Measurements from ENCODE around the gene PCYT2. TPM values are rescaled to one million over a fixed set of nuclear protein-coding genes. Genes with fewer than 3 reads are reported as not detected.
A peak's percentile ranks its signal among the peaks of the same experiment; 100 is the strongest.

PCYT2 gene
- total RNA-seq, 2 donors from 2014 or later: 47.5 to 71.6 TPM

- H3K27ac ChIP-seq: no peak overlapping the region
- no peak overlapping the region for H3K4me3 ChIP-seq
- intact Hi-C loops (cut with DNase I): no loop called here
- H3K4me1 ChIP-seq: no peaks in the 10 kb centered on the region
- TF ChIP-seq, protein P1, sequence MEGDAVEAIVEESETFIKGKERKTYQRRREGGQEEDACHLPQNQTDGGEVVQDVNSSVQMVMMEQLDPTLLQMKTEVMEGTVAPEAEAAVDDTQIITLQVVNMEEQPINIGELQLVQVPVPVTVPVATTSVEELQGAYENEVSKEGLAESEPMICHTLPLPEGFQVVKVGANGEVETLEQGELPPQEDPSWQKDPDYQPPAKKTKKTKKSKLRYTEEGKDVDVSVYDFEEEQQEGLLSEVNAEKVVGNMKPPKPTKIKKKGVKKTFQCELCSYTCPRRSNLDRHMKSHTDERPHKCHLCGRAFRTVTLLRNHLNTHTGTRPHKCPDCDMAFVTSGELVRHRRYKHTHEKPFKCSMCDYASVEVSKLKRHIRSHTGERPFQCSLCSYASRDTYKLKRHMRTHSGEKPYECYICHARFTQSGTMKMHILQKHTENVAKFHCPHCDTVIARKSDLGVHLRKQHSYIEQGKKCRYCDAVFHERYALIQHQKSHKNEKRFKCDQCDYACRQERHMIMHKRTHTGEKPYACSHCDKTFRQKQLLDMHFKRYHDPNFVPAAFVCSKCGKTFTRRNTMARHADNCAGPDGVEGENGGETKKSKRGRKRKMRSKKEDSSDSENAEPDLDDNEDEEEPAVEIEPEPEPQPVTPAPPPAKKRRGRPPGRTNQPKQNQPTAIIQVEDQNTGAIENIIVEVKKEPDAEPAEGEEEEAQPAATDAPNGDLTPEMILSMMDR (IDR thresholded peaks at IDR 0.05): no peak
- H3K9me3 ChIP-seq: no peaks in the 10 kb centered on the region
- DNase-seq: no peak
- H3K36me3 ChIP-seq: no peaks in the 10 kb centered on the region
- peaks cover 4% of the 10 kb centered on the region for H3K27me3 ChIP-seq
- H3K9ac ChIP-seq (ENCODE audit: low read depth in 2 of 2, low read length in 2 of 2): no peak overlapping the region
Observed at GRCh38 chr17:81899514-81900166, 11.6 kb downstream of the PCYT2 start.

DNA sequence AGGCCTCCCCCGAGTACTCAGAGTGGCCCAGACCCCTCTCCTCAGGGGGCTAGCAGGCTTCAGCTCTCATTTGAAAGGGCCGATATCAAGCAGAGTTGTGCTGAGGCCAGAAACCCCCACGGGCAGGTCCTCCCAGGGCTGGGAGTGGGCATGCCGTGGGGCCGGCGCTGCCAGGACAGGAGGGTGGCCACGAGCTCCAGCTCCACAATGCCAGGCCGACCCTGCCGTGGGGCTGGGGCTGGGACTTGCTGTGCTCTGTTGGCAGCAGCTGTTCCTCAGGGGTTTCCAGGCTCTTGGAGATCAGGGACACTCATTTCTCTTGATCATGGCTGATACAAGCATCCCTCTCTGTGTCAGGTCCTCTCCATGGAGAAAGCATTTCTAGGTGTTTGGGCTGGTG is 12.3 kb downstream of the PCYT2 start:
- H3K4me3 ChIP-seq: no peak overlapping the region
- H3K9ac ChIP-seq (ENCODE audit: low read depth in 2 of 2, low read length in 2 of 2): no peak overlapping the region
- no peak overlapping the region for H3K27ac ChIP-seq
- peaks cover 4% of the 10 kb centered on the region for H3K27me3 ChIP-seq
- no peak for DNase-seq
- no peaks in the 10 kb centered on the region for H3K4me1 ChIP-seq
- H3K36me3 ChIP-seq: no peaks in the 10 kb centered on the region
- H3K9me3 ChIP-seq: no peaks in the 10 kb centered on the region
- intact Hi-C loops (cut with DNase I): no loop called here
- TF ChIP-seq, protein P1 (IDR thresholded peaks at IDR 0.05): no peak

DNA sequence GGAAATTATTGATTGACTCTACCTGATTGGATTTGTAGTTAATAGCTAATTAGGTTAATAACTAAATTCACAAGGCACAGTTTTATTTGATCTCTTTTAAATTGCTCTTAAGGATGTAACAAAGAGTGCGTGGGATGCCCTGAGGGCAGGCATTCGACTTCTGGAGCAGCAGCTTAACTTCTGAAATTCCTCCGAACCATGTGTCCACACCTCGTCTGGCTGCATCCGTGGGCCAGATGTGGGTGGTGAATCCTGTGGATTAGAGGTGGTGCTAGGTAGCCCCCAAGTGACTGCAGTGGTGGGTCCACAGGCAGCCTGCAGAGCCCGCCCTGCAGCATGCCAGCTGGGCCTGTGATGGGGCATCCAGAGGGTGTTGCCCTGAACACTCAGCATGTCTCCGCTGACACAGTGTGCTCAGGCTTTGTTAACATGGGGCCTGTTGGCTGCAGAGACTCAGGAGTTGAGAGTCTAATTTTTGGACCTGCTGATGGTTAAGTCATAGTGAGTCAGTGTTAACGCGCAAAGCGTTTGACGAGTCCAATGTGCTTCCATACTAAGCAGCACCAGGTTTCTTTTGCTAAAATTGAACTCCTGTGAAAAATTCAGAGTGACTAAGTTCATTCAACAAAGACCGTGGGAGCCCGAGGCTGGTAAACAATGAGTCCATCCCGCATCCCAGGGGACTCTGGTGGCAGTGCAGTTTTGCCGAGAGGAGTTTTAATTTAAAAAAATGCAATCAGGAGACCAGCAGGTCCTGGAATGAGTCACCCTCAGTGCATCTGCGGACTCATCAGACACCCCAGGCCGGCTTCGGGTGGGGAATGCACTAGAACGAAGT is 13.0 kb downstream of the PCYT2 start:
- Histone ChIP-seq H3K4me1 (no peaks in the 10 kb centered on the region), H3K4me3 (no peak overlapping the region), H3K9me3 (no peaks in the 10 kb centered on the region), H3K27ac (no peak overlapping the region), H3K9ac (ENCODE audit: low read depth in 2 of 2, low read length in 2 of 2) (no peak overlapping the region), H3K27me3 (peaks cover 4% of the 10 kb centered on the region), H3K36me3 (no peaks in the 10 kb centered on the region)
- intact Hi-C loops (cut with DNase I): no loop called here
- DNase-seq: no peak
- TF ChIP-seq, protein P1 (IDR thresholded peaks at IDR 0.05): no peak

GRCh38 chr17:81895400-81895799 is 15.8 kb downstream of the PCYT2 start:
- Histone ChIP-seq H3K27ac (no peak overlapping the region), H3K9ac (ENCODE audit: low read depth in 2 of 2, low read length in 2 of 2) (no peak overlapping the region), H3K4me1 (peaks cover 1% of the 10 kb centered on the region), H3K36me3 (no peaks in the 10 kb centered on the region), H3K27me3 (no peaks in the 10 kb centered on the region), H3K9me3 (no peaks in the 10 kb centered on the region), H3K4me3 (no peak overlapping the region)
- DNase-seq: no peak
- intact Hi-C loops (cut with DNase I): no loop called here
- TF ChIP-seq, protein P1 (IDR thresholded peaks at IDR 0.05): no peak

DNA sequence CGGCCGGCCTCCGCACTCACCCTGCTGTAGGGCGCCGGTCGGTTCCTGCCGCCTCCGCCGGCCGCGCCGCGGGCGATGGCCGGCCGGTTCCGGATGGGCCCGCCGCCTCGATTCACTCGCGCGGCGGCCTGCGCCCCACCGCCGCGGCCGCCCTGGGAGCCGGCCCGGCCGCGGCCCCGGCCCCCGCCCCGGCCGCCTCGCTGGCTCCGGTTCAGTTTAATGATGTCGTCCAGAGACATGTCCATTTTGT is 20.0 kb downstream of the PCYT2 start:
- Histone ChIP-seq H3K27ac (peak overlapping the region; percentile 57), H3K4me1 (peaks cover 5% of the 10 kb centered on the region), H3K4me3 (peak overlapping the region; percentile 94), H3K9ac (ENCODE audit: low read depth in 2 of 2, low read length in 2 of 2) (peak overlapping the region in 1 of 2 donors; percentile 91), H3K9me3 (no peaks in the 10 kb centered on the region), H3K36me3 (peaks cover 15% of the 10 kb centered on the region), H3K27me3 (no peaks in the 10 kb centered on the region)
- intact Hi-C loops (cut with DNase I): no loop called here
- TF ChIP-seq, protein P1 (IDR thresholded peaks at IDR 0.05): no peak
- no peak for DNase-seq
